Pulmonary artery endothelial cell (primary cell): Measurements from ENCODE around the gene CSNK1G2. TPM values are rescaled to one million over a fixed set of nuclear protein-coding genes. Genes with fewer than 3 reads are reported as not detected.

Experiments
- DNase-seq: peaks from one replicate; pipeline ENCODE4 v3.0.0-alpha.2; 2011; ENCODE audit warnings: low read depth, low spot score
- total RNA-seq: library from RNA; depleted of rRNA; stranded (reverse); fragments of >200 nt; gene quantifications from 2 replicates; pipeline ENCODE4 v1.2.3, GENCODE V29; 2014

CSNK1G2 gene
- total RNA-seq, 1 donor from 2014 or later, result 88.6 TPM

DNA sequence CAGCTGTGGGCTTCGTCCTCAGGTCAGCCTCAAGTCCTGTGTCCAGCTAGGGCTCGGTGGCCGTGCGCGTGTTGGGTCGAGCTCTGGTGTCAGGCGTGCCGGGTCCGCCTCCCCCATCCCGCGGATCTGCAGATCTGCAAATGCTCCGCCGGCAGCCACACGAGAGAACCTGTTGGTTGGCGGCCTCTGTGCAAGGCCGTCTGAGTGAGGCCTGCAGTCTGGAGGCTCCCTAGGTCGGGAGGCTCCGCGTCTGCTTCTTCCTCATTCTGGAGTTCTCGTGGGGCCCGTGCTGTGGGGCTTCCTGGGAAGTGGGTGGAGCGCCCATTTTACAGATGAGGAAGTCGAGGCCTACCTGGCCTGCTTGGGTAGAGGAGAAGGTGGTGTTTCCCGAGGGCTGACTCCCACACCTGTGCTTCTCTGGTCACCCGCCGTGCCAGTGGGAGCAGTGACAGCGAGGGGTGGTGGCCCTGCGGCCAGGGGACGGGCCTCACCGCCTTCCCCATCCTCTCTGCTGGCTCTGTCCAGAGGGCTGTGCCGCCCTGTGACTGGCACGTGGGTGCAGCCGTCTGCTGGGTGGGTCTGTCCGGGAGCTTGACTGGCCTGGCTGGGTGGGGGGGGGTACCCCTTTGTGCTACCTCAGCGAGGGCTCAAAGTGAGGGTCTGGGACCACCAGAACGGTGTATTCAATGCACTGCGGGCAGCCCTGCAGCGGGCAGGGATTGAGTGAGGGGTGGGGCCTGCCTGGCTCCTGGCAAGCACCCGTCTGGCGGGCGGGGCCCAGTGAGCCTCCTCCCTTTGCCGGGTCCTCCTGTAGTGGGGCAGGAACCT is 3.3 kb downstream of the CSNK1G2 start:
- DNase-seq, result no peak

- no peak for DNase-seq
Observed at GRCh38 chr19:1944916-1945561, 4.1 kb downstream of the CSNK1G2 start.

DNA sequence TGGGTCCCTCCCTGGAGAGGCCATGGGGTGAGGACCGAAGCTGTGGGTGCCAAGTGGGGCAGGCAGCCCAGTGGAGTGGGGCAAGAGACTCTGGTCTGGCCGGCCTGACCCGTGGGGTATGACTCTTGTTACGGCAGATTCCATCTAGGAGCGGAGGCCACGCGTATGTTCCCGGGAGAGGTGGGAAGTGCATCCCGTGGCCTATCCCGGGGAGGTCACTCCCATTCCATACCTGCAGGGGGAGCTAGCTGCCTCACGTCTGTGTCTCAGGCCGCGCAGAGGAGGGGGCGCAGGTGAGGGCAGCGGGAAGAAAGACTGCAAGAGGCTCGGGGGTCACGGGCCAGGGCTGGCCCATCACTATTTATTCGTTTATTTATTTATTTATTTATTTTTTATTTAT is 4.9 kb downstream of the CSNK1G2 start:
- DNase-seq, result no peak

GRCh38 chr19:1947651-1948209 is 6.8 kb downstream of the CSNK1G2 start:
- DNase-seq, result no peak

DNA sequence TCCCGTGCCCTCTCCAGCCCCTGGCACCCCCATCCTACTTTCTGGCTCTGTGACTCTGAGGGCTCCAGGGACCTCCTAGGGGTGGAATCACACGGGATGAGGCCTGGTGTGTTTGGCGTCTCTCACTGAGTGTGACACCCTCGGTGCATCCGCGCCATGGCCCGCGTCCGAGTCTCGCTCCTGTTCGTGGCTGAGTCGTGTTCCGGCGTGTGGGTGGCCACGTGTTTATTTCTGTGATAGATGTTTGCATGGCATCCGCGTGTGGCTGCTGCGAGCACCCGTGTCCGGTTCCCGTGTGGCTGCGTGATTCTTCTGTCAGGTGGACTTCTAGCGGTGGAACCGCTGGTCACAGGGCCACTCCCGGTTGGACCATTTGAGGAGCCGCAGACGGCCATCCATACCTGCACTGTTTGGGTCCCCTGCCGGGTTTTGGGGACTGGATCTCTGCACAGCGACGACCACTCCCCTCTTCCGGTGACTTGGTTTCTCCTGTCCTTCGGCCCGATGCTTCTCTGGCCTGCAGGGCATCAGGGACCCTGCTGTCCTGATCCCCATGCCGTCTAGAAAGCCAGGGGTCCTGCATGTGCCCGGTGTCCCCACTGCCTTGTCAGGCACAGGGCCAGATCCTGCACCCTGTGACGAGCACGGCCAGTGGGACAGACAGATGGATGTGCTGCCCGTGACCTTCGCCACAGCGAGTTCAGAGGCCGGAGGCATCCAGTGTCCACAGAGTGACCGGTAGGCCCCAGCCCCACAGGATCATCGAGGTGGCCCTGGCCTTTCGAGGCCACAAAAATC is 8.5 kb downstream of the CSNK1G2 start:
- no peak for DNase-seq

DNA sequence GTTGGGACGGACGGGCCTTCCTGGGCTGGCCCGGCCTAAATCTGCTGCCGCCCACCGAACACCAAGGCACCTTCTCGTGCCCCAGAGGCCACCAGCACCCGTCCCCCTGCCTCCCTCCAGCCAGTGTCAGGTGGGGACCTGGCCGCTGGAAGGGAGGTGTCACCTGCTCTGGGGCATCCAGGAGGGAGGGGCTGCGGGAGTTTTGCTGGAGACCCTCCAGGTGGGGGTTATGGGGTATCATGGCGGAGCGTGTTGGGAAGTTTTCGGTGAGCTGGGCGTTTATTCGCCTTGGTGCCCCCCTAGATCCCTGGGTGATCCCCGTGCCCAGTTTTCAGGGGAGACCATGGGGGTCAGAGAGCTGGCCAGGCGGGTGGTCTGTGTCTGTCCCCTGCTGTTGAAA is 9.7 kb downstream of the CSNK1G2 start:
- no peak for DNase-seq

DNA sequence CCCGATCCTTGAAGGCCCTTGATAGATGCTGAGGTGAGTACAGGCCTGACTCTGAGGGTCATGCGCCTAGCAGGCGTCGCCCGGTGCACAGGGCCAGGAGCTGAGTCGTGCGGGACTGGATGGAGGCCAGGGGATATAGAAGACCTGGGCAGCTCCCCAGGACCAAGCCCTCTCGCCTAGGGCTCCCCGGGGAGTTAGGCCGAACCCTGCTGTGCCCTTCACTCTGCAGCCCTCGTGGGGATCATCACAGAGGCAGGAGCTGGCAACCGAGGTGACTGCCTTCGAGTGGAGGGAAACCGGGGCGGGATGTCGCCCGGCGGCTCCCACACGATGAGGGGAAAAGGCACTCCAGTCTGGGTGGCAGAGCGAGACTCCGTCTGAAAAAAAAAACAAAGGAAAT is 11.7 kb downstream of the CSNK1G2 start:
- DNase-seq, result no peak

DNA sequence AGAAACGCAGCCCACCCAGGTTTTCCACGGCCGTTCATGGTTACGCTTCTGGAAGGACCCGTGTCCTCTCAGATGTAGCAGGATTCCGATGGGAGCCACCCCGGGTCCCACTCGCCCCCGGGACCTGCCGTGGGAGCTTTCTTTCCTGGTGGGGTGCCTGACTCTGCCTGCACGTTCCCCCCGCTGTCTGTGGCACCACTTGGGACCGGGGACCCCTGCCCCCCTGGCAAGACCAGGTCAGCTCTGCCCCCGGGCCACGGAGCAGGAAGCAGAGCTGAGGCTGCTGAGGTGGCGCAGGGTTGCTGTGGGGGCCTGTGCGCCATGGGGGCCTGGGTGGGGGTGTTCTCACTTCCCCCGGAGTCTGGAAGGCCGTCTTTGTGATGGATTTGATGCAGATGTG is 12.1 kb downstream of the CSNK1G2 start:
- no peak for DNase-seq

DNA sequence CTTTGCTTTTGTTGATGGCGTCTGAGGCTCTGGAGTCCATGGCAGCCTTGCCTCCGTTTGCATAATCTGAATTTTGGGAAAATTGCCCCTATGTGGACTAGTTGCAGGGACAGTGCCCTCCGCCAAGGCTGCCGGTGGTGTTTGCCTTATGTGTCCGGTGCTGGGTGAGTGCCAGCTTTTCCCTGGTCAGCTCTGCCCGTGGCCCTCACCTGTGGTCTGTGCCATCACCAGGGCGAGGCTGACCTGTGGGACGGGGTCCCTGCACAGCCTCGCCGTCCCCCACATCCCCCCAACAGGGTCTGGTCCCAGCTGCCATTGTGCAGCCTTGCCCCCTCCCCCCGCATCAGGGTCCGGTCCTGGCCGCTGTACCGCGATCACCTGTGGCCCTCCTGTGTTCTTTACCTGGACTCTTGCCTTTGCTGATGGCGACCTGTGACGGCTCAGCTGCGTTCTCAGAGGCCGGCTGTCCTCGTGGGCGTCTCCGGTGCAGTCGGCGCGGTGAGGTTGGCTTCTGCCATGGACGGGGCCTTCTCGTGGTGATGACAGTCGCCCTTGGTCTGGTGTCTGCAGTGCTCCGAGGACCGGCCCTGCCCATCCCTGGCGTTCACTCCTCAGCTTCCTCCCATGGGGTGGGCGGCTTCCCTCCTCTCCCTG is 12.6 kb downstream of the CSNK1G2 start:
- no peak for DNase-seq

GRCh38 chr19:1954532-1954933 is 13.6 kb downstream of the CSNK1G2 start:
- no peak for DNase-seq

DNA sequence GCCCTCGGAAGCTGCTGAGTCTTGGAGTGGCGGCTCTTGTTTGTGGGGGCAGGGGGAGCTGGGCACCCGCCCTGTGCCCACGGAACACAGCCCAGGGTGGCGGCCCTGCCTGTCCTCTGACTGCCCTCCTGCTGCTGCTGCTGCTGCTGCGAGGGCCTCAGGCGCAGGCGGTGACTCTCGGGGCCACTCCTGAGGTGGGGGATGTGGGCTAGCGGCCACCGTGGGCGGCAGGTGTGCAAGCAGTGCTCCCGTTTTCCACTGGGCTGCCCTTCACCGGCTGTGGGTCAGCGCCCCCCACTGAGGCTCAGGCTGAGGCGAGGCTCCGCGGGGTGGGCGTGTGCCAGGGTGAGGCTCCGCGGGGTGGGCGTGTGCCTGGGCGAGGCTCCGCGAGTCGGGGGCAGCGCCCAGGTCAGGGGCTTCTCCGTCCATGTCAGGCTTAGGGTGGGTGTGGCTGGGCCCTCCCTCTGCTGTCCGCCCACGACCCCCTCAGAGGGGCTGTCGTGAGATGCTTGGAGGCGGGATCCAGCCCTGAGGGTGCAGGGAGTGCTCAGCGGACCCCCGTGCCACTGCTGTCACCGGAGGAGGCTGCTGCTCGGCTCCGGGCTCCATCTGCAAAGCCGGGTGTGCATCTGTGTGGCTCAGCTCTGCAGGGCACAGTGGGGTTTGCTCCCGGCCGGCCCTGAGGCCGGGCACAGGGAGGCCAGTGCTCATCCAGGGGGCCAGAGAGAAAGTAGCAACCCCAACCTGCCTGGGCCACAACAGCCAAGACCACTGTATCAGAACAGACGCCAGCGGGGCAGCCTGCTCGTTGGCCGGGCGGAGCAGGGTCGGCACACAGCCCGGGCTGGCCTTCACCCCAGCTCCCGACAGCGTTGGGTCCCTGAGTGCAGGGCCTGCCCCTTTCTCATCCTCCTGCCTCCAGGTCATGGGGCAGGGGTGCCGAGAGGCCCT is 14.5 kb downstream of the CSNK1G2 start:
- DNase-seq, result no peak

GRCh38 chr19:1956122-1956494 is 15.1 kb downstream of the CSNK1G2 start:
- DNase-seq, result no peak

- DNase-seq, result no peak
Observed at GRCh38 chr19:1956868-1957492, 16.0 kb downstream of the CSNK1G2 start.

DNA sequence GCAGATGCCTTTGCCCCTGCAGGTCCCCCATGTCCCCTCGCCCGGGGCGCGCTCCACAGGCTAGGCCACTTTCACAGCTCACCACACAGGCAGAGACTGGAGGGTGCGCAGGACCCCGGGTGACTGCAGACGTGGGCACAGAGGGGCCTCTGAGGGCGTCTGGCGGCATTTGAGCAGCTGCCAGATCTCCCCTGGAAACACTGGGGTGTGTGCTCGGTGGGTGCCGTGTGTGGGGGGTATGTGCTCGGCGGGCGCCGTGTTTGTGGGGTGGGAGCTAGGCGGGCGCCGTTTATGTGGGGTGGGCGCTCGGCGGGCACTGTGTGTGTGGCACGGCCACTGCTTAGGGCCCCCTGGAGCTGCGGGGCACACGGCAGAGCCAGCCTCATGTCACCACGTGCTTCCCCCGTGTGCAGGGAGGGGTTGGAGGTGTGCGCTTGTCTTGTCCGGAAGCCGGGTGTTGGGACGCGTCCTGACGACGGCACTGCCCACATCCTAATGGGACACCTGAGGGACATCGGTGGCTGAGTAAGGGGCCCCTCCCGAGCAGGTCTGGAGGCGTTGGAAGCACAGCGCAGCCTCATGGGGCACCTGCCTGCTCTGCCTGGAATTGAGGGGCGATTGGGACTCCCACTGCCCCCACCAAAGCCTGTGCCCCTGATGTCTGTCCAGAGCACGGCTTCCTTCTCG is 16.7 kb downstream of the CSNK1G2 start:
- no peak for DNase-seq

GRCh38 chr19:1959928-1960589 is 19.1 kb downstream of the CSNK1G2 start:
- no peak for DNase-seq

- DNase-seq, result no peak
Observed at GRCh38 chr19:1961000-1961883, 20.3 kb downstream of the CSNK1G2 start.

DNA sequence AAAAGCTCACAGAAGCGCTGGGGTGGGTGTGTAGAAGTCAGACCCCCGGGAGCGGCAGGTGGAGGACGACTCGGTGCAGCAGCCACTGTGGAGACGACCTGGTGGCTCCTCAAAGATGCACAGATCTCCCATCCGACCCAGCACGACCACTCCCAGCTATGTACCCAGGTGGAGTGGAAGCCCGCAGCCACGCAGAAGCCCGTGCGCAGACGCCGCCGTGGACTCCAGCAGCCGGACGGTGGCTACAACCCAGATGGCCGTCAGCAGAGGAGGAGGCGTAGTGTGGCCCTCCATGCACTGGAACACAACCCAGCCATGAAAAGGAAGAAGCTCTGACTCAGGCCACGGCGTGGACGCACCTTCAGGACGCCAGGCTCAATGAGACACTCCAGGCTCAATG is 21.7 kb downstream of the CSNK1G2 start:
- DNase-seq, result no peak
